HG02571 (cell line): ENCODE data around the gene TUBGCP6.
A peak's percentile ranks its signal among the peaks of the same experiment; 100 is the strongest.
"Not testable (repeated sequence)": the region's sequence is repeated elsewhere in the genome, so short reads cannot be mapped to it uniquely, and the experiment has no call there.

ENCODE experiments used
- ATAC-seq: cut with Tn5 transposase; IDR thresholded peaks from one replicate; pipeline ENCODE4 v1.9.1; 2021; ENCODE audit warnings: mild to moderate bottlenecking, moderate library complexity; ENCODE audit not compliant: unreplicated experiment

TUBGCP6 gene

DNA sequence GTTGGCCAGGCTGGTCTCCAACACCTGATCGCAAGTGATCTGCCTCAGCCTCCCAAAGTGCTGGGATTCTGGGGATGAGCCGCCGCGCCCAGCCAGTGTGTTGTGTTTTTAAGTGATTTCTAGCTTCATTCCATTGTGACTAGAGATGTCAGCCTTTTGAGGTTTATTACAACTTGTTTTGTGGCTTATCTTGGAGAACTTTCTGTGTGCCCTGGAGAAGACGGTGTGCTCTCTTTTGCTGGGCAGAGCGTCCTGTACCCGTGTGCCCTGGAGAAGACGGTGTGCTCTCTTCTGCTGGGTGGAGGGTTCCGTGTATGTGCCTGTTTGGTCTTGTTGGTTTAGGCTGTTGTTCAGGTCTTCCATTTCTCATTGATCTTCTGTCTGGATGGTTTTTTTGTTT is 31.6 kb downstream of the TUBGCP6 start:
- ATAC-seq, result no peak

GRCh38 chr22:50211147-50211546 is 33.7 kb downstream of the TUBGCP6 start:
- ATAC-seq, result no peak

GRCh38 chr22:50210378-50211139 is 34.3 kb downstream of the TUBGCP6 start:
- ATAC-seq, result no peak

DNA sequence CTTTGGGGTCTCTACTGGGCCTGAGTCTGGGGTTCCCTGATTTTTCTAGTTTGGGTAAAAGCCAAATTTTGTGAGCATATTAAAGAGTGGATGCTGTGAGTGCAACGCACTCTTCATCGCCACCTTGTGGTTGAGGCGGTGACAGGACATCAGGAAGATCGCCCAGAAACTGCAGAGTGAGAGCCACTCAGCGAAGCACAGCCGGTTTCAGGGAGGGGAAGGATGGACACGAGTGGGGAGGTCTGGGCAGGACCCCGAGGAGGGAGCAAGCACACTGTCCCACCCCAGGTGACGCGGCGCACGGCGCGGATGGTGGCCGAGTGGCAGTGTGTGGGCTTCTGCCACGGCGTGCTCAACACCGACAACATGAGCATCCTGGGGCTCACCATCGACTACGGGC is 34.9 kb downstream of the TUBGCP6 start:
- ATAC-seq, result no peak

GRCh38 chr22:50208939-50209892 is 35.6 kb downstream of the TUBGCP6 start:
- ATAC-seq, result no peak

DNA sequence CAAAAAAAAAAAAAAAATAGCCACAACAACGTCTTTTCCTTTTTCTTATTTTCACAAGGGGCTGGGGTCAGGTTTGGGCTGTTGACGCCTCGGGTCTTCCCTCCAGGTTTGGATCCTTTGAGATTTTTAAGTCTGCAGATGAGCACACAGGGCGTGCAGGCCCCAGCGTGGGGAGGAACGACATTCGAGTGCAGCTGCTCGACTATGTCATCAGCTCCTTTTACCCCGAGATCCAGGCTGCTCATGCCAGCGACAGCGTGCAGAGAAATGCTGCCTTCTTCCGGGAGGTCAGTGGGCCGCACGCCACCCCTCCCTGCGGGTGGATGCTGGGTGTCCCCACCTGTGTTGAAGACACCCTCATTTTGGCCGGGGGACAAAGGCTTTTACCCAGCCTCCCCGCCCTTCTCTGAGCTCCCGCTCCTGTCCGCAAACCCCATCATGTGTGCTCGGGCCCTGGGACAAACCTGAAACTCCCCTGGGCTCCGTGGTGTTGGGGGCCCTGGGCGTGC is 36.3 kb downstream of the TUBGCP6 start:
- ATAC-seq, result no peak

GRCh38 chr22:50207383-50208140 is 37.3 kb downstream of the TUBGCP6 start:
- ATAC-seq, result no peak

- ATAC-seq, result no peak
These were observed 38.2 kb downstream of the TUBGCP6 start for GRCh38 chr22:50206599-50206998.

DNA sequence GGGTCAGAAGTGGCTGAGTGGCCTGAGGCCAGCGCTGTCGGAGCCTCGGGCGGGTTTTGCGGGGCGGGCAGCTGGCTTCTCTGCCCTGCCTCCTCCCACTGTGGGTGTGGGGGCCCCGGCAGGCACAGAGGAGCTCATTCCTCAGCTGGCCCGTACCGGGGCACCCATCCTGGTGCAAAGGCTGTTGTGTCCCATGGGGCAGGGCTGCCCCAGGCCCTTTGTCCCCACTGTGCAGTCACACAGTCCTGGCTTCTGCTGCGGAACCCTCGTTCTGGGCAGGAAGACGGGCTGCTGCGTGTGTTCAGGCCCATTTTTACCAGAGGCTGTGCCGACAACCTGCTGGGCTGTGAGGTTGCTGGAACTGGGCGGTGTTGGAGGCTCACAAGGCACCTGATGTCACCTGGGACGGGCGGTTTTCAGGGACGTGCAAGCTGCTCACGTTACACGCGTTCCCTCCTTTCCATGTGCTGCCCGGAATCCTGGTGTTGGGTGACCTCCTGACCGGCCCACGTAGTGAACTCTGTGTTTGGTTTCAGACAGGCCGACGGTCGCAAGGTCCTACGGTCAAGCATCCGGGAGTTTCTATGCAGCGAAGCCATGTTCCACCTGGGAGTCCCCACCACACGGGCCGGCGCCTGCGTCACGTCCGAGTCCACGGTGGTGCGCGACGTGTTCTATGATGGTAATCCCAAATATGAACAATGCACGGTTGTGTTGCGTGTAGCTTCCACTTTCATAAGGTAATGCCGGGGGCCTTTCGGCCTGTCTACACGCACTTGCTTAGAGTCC is 38.8 kb downstream of the TUBGCP6 start:
- no peak for ATAC-seq

DNA sequence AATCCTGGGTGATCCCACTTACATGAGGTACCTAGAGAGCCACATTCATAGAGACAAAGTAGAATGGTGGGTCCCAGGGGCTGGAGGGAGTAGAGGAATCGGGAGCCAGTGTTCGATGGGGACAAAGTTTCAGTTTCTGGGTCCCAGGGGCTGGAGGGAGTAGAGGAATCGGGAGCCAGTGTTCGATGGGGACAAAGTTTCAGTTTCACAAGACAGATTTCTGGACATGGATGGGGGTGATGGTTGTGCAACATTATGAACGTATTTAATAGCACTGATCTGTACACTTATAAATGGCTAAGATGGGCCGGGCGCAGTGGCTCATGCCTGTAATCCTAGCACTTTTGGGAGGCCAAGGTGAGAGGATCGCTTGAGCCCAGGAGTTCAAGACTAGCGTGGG is 39.8 kb downstream of the TUBGCP6 start:
- ATAC-seq, result not testable (repeated sequence)

DNA sequence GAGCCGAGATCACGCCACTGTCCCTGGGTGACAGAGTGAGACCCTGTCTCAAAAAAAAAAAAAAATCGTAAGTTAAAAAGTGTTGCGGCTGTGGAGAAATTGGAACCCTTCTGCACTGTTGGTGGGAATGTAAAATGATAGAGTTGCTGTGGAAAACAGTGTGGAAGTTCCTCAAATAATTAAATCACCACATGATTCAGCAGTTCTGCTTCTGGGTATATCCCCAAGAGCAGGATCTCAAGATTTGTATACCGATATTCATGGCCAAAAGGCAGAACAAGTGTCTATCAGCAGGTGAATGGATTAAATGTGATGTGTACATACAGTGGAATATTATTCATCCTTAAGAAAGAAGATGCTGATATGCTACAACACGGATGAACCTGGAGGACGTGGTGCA is 40.3 kb downstream of the TUBGCP6 start:
- no peak for ATAC-seq

GRCh38 chr22:50203288-50203687 is 41.5 kb downstream of the TUBGCP6 start:
- no peak for ATAC-seq

DNA sequence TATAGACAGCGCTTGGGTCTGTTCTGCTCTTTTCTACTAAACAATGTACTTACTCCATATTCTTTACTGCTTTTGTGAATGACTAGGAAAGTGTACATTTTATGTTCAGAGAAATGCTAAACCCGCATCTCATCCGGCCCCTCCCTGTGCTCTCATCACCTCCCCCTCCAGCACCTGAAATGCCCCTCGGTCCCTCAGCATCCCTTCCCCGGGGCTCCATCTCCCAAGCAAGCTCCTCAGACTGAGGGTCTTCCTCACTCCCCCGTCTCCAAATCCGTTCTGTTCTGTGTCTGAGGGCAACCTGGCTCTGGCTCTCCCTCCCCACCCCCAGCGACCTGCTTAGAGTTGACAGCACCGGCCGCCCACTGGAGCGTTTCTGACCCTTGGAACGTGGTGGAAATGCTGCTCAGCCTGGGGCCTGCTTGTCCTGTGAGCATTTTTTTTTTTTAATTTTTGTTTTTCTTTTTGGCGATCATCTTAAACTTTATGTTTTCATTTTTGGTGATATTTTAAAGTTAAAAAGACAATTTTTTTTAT is 42.6 kb downstream of the TUBGCP6 start:
- no peak for ATAC-seq

GRCh38 chr22:50201191-50202129 is 43.4 kb downstream of the TUBGCP6 start:
- ATAC-seq, result peak; percentile 27

DNA sequence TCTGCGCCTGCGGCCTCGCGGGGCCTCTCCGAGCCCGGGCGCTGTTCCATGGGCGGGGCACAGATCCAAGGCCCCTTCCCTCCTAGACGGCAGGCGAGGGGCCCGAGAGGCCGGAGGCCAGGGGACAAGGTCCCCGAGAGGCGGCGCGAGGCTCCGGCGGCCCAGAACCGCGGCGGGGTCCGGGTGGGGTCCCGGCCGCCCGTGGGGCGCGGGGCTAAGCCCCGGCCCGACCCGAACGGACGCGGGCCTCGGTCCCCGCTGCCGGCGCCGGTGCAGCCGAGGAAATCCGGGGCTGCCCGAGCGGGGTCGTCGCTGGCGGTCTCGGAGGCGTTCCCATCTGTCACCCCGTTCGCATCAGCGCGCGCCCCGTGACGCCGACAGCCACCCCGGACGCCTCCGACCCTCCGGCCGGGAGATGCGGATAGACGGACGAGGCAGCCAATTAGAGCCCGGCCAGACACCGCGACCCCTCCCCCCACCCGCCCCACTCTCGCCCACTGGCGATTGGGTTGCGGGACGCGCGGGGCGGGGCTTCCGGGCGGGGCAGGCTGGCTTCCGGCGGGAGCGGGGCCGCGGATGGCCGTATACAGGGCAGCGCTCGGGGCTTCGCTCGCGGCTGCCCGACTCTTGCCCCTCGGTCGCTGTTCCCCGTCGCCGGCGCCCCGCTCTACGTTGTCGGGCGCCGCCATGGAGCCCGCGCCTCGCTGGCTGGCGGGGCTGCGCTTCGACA is 44.2 kb downstream of the TUBGCP6 start, which contains the start of gene SELENOO:
Gene SELENOO (plus strand): TSS at position 551 of the 730 bp plus-strand sequence. CDS start 26 bp downstream, at position 577.
- ATAC-seq, result peak; percentile 63

DNA sequence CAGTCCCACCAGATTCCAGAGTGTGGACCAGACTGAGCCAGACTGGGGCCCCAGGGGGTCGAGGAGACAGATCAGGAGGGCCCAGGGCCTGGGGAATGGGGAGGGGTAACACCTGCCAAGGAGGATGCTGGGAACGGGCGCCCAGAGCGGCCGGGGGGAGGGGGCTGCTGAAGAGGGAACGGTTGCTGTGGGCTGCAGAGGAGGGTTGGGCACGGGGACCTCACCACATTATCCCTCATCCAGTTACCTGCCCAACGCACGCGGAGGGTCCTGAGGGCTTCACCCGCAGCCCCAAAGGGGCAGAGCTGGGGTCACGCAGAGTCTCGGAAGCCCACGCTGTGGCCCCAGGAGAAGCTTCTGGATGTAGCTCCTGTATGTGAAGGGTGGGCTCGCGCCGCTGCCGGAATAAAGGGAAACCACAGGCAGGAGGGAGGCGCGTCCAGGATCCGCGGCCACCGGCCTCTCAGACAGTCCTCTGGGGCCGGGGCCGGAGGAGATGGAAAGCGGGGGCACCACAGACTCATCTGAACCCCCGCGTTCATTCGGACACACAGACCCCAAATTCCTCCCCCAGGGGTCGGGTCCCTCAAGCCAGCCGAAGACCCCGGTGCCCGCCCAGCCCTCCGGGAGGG is 44.9 kb downstream of the TUBGCP6 start:
- no peak for ATAC-seq

- no peak for ATAC-seq
These were observed 45.5 kb downstream of the TUBGCP6 start for GRCh38 chr22:50199251-50199721.
